Measurements from ENCODE around the gene LAMA3.

The LAMA3 gene

GRCh38 chr18:23877371-23877770 lies 188.1 kb downstream of the LAMA3 start:
- no peak for DNase-seq (ENCODE audit: low spot score)

GRCh38 chr18:23878336-23878900 lies 189.2 kb downstream of the LAMA3 start:
- no peak for DNase-seq (ENCODE audit: low spot score)

DNA sequence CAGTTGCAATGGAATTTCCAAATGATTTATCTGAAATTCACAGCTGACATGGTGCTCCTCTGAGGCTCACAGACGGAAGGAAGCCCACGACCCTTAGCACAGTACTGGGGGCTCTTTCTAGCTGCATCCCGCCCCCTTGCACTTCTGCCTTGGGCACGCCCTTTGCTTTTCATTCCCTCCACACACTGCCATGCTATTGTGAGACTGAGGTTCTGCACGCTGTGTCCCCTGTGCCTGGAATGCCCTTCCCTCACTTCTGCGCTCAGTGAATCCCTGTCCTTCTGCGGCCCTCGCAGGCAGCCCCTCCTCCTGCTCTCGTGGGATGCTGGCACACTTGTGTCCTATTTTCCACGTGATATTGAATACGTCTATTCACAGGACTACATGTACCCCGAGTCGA lies 189.9 kb downstream of the LAMA3 start:
- DNase-seq (ENCODE audit: low spot score), result no peak

GRCh38 chr18:23879544-23879943 lies 190.3 kb downstream of the LAMA3 start:
- no peak for DNase-seq (ENCODE audit: low spot score)

DNA sequence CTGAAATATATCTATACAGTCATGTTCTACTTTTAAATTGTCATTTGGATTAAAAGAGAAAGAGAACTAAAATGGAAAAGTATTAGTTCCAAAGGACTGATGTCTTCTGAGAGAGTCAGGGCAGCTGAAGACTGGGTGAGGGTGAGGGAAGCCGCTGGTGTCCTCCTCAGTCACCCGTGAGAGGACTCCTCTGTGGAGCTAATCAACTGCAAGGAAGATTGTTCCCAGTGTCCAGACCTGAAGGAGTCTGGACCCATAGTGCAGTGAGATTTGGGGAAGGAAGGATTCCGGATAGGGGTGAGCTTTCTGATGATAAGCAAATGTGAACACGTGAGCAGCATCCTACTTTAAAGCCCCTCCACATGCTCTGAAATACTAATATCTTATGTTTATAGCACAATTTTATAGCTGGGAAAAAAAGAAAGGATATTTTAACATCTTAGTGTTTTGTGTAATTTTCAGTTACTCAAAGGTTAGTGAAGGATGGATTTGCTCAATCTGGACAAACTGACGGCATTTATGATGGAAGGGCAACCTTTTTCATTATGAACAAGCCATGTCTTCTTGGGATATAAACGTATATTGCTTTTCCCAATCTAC lies 190.8 kb downstream of the LAMA3 start:
- DNase-seq (ENCODE audit: low spot score), result no peak

DNA sequence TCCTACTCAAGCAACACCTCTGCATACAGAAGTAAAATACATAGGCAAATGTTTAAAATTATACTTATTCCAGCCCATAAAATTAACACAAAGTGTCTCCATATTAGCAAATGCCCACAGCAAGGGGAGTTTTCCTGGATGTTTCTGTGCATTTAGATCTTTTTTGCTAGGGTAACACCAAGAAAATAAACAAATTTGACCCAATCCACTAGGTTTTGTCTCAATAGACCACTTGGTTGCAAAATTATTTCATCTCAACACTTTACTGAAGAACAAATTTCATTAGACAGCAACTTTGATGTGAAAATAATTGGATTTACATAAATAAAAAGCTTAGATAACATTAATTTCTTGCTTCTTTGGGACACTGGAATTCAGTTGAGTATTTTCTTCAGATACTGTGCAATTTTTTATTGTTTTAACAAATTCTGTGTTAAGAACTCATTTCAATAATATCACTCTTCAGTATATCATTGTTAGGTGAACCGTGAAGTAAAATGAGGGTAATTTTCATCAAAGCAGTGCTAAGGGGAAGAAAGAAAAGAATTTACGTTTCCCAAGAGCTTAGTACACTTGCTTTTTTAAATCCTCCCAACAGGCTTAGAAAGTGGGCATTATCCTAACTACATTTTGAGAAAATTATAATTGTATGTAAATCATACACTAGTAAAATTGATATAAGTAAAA lies 191.8 kb downstream of the LAMA3 start:
- no peak for DNase-seq (ENCODE audit: low spot score)

DNA sequence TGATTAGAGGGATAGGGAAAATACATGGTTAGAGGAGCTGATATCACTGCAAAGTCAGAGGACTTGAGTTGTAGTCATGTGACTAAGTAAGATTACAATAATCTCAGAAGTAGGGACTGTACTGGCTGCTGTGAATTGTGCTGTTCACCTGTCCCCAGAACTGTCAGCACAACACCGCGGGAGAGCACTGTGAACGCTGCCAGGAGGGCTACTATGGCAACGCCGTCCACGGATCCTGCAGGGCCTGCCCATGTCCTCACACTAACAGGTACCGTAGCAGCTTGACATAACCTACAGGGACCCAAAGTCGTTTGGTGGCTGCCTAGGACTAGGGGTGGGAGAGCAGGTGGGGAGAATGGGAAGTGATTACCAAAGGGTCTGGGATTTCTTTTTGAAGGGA lies 192.5 kb downstream of the LAMA3 start:
- DNase-seq (ENCODE audit: low spot score), result no peak

GRCh38 chr18:23882616-23883276 lies 193.5 kb downstream of the LAMA3 start:
- no peak for DNase-seq (ENCODE audit: low spot score)

- DNase-seq (ENCODE audit: low spot score), result no peak
Measured at GRCh38 chr18:23883277-23883790, 194.1 kb downstream of the LAMA3 start.

DNA sequence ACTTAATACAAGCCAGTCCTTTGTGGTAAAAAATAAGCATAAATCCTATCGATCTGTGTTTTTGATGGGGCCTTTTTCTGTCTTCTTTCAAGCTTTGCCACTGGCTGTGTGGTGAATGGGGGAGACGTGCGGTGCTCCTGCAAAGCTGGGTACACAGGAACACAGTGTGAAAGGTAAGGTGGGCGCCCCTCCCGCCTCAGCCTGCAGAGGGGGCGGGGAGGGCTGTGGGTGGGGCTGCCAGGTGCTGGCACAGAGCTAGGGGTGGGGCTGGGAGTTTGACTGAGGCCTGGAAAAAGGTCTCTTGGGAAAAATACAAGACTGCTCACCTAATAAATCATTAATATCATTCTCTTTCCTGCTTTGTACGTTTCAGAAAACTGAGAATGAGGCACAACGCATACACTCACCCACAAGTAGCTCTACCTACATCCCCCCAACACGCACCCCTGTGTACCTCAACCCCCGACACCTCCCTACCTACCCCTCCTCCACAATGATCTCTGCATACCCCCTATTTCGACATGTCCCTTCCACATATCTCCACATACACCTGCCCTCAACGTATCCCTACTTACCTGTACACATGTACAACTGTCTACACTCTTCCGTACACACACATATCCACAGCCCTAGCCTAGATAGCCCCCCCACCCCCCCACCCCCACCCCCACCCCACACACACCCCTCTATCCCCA lies 195.6 kb downstream of the LAMA3 start:
- no peak for DNase-seq (ENCODE audit: low spot score)

- no peak for DNase-seq (ENCODE audit: low spot score)
Measured at GRCh38 chr18:23885750-23886149, 196.5 kb downstream of the LAMA3 start.

DNA sequence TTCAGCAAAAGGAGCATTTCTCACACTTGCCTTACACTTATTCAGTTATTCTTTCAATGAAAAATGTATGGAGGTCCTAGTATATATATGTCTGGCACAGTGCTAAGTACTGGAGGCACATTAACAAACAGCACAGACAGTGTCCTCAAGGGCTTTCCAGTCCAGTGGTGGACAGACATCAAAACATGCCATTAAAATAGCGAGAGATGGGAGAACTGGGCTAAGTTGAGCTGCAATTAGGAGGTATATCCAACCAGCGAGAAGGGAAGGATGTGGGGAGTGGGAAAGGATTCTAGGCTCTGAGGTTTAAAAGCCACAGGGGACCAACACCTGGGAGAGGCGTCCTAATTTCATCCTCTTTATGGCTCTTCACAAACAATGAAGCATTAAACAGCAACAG lies 197.8 kb downstream of the LAMA3 start:
- no peak for DNase-seq (ENCODE audit: low spot score)

- DNase-seq (ENCODE audit: low spot score), result no peak
Measured at GRCh38 chr18:23887493-23887892, 198.2 kb downstream of the LAMA3 start.

GRCh38 chr18:23888881-23889280 lies 199.6 kb downstream of the LAMA3 start:
- DNase-seq (ENCODE audit: low spot score), result no peak

DNA sequence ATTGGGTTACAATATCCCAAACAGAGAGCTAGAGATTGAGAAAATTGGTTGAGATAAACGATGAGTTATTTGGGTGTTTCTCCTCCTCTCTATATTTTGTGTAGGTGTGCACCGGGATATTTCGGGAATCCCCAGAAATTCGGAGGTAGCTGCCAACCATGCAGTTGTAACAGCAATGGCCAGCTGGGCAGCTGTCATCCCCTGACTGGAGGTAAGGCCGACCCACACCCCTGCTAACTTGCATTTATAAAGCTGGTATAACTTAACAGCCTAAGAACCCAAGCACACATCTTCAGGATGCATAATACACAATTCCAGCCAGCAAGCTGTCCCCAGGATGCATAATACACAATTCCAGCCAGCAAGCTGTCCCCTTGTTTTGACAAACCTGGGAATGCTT lies 200.7 kb downstream of the LAMA3 start:
- DNase-seq (ENCODE audit: low spot score), result no peak

DNA sequence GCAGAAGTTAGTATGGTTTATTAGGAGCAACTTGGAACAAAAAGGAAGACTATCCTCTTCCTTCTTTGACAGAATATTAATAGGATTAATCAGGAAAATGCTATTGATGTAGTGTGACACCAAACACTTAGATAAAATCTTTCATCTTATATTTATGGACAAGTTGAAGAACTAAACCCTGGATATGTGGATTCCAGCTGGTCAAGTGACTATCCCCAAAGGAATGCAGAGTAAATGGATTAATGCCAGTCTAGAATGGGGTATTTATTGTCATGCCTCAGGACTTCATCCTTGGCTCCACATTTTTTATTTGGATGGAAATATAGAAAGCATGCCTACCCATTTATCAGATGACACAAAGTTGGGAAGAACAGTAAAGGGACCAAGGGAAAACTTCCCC lies 201.3 kb downstream of the LAMA3 start:
- no peak for DNase-seq (ENCODE audit: low spot score)

DNA sequence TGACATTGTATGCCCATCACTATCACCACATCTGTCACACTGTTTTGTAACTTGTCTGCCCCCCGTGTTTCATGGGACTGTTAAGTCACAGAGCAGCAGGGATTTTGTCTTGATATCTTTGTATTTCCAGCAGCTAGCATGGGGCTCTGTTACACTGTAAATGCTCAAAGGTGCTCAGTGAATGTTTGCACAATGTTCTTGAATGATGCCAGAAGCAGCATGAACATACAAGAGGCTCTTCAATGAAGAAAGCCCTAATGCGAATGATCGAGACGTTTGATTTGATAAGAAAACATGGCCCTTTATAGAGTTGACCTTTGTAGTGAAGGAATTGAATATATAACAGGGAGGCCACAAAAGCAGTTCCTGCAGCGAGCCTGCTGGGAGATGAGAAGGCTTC lies 204.4 kb downstream of the LAMA3 start:
- no peak for DNase-seq (ENCODE audit: low spot score)

- DNase-seq (ENCODE audit: low spot score), result no peak
Measured at GRCh38 chr18:23894661-23895175, 205.5 kb downstream of the LAMA3 start.

DNA sequence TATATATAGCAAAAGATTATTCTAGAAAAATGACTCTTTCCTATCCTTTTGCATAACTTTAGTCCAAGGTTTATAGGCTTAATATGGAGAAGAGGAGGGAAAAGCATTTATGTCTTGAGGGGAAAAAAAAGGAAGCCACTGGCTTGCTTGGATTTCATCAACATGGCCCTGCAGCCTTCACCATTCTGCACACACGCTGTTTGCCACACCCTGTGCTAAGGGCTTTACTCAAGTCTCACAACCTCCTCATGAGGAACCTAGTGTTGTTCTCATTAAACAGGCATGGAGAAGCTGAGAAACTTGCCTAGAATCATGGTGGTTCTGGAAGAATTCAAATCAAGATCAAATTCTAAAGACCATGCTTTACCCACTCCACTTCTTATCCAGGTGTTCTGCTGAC lies 208.0 kb downstream of the LAMA3 start:
- no peak for DNase-seq (ENCODE audit: low spot score)

GRCh38 chr18:23897733-23898132 lies 208.5 kb downstream of the LAMA3 start:
- DNase-seq (ENCODE audit: low spot score), result no peak

DNA sequence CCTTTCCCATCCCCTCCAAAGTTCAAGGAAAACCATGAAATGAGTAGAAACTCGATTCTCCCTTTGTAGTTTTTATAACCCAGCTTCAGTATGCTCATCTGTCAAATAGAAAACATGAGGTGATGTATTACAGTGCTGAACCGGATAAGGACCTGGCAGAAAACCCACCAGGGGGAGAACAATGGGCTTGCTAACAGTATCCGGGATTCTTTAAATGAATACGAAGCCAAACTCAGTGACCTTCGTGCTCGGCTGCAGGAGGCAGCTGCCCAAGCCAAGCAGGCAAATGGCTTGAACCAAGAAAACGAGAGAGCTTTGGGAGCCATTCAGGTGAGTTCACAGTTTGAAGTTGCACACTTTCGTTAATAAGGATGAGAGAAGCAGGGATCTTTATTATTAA lies 211.7 kb downstream of the LAMA3 start:
- DNase-seq (ENCODE audit: low spot score), result no peak

DNA sequence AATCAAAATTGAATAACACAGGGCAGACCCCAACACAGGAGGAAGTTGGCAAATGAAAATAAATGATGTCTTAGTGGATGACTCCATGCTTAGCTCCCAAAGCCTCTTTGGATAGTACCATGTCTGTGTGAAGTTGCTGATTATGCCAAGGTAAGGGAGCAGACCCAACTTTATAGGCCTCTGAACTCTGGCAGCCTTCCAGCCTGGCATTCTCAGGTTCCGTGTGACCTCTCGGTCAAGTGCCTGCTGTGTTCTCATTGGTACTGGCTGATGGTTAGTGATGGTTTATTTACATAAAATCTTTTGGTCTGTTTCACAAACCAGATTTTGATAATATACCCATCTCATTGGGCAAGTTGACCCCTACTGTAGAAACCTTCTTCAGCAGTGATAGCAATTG lies 213.1 kb downstream of the LAMA3 start:
- DNase-seq (ENCODE audit: low spot score), result no peak
